ENCODE results near the gene CCN2. TPM values are rescaled to one million over a fixed set of nuclear protein-coding genes. Genes with fewer than 3 reads are reported as not detected.
"Not testable (repeated sequence)": the region's sequence is repeated elsewhere in the genome, so short reads cannot be mapped to it uniquely, and the experiment has no call there.

CCN2 gene
- total RNA-seq, 4 donors from 2014 or later: 5.1 to 33.6 (median 17.6) TPM

GRCh38 chr6:131911951-131912350, 39.2 kb downstream of the CCN2 start:
- in situ Hi-C loops (cut with MboI; ENCODE audit: low sequenced_read_pairs in 4 of 4): loop anchor here in 3 of 4 donors (10.0 to 25.0 kb wide), 3 partner anchors 217 to 575 kb away; no protein-coding TSS in a partner anchor
- intact Hi-C loops (cut with DNase I; ENCODE audit: low total_unique reads): loop anchor here (2.0 to 10.0 kb wide), 3 partner anchors 129 to 573 kb away; no protein-coding TSS in a partner anchor
- ATAC-seq (no peak), DNase-seq (no peak)
- no peak for TF ChIP-seq CTCF (IDR thresholded peaks at IDR 0.05 in 4 of 5, conservative IDR thresholded peaks at IDR 0.05 in 1 of 5)
- no peak for TF ChIP-seq POLR2A (IDR thresholded peaks at IDR 0.05)
- Histone ChIP-seq H3K27me3 (no peaks in the 10 kb centered on the region), H3K27ac (no peak overlapping the region), H3K4me3 (no peak overlapping the region), H3K9me3 (no peaks in the 10 kb centered on the region), H3K4me1 (no peaks in the 10 kb centered on the region), H3K36me3 (no peaks in the 10 kb centered on the region)

DNA sequence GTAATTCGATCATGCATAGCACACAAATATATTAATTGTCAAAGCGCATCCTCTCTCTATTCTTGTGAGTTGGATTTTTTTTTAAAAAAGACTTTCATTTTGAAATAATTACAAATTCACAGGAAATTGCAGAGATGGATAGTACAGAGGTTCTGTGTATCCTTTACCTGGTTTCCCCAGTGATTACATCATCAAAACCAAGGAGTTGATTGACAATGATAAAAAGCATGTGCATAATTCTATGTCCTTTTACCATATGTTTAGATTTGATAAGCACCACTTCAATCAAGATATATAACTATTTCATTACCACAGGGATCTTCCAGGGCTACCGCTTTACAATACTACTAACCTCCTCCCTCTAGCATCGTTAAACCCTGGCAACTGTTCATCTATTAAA, 40.2 kb downstream of the CCN2 start:
- intact Hi-C loops (cut with DNase I; ENCODE audit: low total_unique reads): loop anchor here (2.0 to 10.0 kb wide), 3 partner anchors 128 to 574 kb away; no protein-coding TSS in a partner anchor
- no peaks in the 10 kb centered on the region for H3K27me3 ChIP-seq
- H3K4me3 ChIP-seq: no peak overlapping the region
- DNase-seq (no peak), ATAC-seq (no peak)
- no peaks in the 10 kb centered on the region for H3K4me1 ChIP-seq
- TF ChIP-seq POLR2A (IDR thresholded peaks at IDR 0.05) (no peak), CTCF (IDR thresholded peaks at IDR 0.05 in 4 of 5, conservative IDR thresholded peaks at IDR 0.05 in 1 of 5) (no peak)
- in situ Hi-C loops (cut with MboI; ENCODE audit: low sequenced_read_pairs in 4 of 4): loop anchor here in 3 of 4 donors (10.0 to 25.0 kb wide), 3 partner anchors 216 to 576 kb away; no protein-coding TSS in a partner anchor
- no peaks in the 10 kb centered on the region for H3K9me3 ChIP-seq
- H3K27ac ChIP-seq: no peak overlapping the region
- H3K36me3 ChIP-seq: no peaks in the 10 kb centered on the region

GRCh38 chr6:131910219-131910589, 41.0 kb downstream of the CCN2 start:
- in situ Hi-C loops (cut with MboI; ENCODE audit: low sequenced_read_pairs in 4 of 4): loop anchor here in 3 of 4 donors (10.0 to 25.0 kb wide), 3 partner anchors 215 to 577 kb away; no protein-coding TSS in a partner anchor
- no peak overlapping the region for H3K27ac ChIP-seq

DNA sequence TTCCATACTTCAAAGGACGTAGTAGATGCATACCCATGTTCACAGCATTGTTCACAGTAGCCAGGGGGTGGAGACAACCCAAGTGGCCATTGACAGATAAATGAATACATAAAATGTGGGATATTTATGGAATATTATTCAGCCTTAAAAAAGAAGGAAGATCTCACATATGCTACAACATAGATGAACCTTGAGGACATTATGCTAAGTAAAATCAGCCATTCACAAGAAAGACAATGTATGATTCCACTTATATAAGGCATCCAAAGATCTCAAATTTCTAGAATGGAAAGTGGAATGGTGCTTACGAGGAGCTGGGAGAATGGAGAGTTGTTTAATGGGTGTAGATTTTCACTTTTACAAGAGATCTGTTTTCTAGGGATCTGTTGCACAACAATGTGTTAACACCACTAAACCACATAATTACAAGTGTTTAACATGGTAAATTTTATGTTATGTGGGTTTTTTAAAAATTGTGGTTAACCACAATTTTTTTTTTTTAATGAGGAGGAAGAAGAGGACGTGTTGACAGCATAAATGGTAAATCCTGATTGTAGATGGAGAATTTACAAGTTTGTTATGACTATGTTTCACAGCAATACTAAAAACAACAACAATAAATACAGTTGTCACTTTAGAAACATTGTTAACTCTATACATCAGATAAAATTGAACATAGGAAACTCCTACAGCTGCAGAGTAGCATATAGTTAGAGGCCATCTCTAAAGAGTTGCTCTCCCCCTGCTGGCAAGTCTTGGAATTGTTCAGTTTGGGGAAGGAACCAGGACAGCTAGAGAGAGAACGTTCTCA, 41.6 kb downstream of the CCN2 start:
- intact Hi-C loops (cut with DNase I; ENCODE audit: low total_unique reads) (loop anchor here (2.0 to 10.0 kb wide), 3 partner anchors 127 to 575 kb away; no protein-coding TSS in a partner anchor), in situ Hi-C loops (cut with MboI; ENCODE audit: low sequenced_read_pairs in 4 of 4) (loop anchor here in 3 of 4 donors (10.0 to 25.0 kb wide), 3 partner anchors 215 to 578 kb away; no protein-coding TSS in a partner anchor)
- TF ChIP-seq POLR2A (IDR thresholded peaks at IDR 0.05): no peak
- peak; percentile 55 to 81 (median 63) for TF ChIP-seq CTCF (IDR thresholded peaks at IDR 0.05 in 4 of 5, conservative IDR thresholded peaks at IDR 0.05 in 1 of 5)
- Histone ChIP-seq H3K4me1 (no peaks in the 10 kb centered on the region), H3K9me3 (no peaks in the 10 kb centered on the region), H3K27ac (no peak overlapping the region), H3K36me3 (no peaks in the 10 kb centered on the region), H3K4me3 (no peak overlapping the region), H3K27me3 (no peaks in the 10 kb centered on the region)
- peak; percentile 19 to 42 for DNase-seq
- peak; percentile 69 to 76 for ATAC-seq

More at GRCh38 chr6:131910219-131910589, 41.0 kb downstream of the CCN2 start:
- no peak for DNase-seq
- no peak overlapping the region for H3K4me3 ChIP-seq
- no peaks in the 10 kb centered on the region for H3K9me3 ChIP-seq
- ATAC-seq: no peak
- intact Hi-C loops (cut with DNase I; ENCODE audit: low total_unique reads): loop anchor here (2.0 to 10.0 kb wide), 3 partner anchors 127 to 575 kb away; no protein-coding TSS in a partner anchor
- H3K36me3 ChIP-seq: no peaks in the 10 kb centered on the region
- TF ChIP-seq POLR2A (IDR thresholded peaks at IDR 0.05) (no peak), CTCF (IDR thresholded peaks at IDR 0.05 in 4 of 5, conservative IDR thresholded peaks at IDR 0.05 in 1 of 5) (no peak)
- no peaks in the 10 kb centered on the region for H3K27me3 ChIP-seq
- no peaks in the 10 kb centered on the region for H3K4me1 ChIP-seq

GRCh38 chr6:131908787-131909186, 42.4 kb downstream of the CCN2 start:
- DNase-seq; ATAC-seq; H3K36me3 ChIP-seq; H3K4me1 ChIP-seq; H3K4me3 ChIP-seq; H3K27ac ChIP-seq; H3K9me3 ChIP-seq; intact Hi-C loops (cut with DNase I; ENCODE audit: low total_unique reads); H3K27me3 ChIP-seq: not testable (repeated sequence)
- in situ Hi-C loops (cut with MboI; ENCODE audit: low sequenced_read_pairs in 4 of 4): loop anchor here in 2 of 4 donors (25.0 kb wide), 2 partner anchors 304 to 579 kb away; no protein-coding TSS in a partner anchor

- ATAC-seq; intact Hi-C loops (cut with DNase I; ENCODE audit: low total_unique reads); H3K27ac ChIP-seq; H3K4me1 ChIP-seq; H3K9me3 ChIP-seq; H3K27me3 ChIP-seq; H3K4me3 ChIP-seq; H3K36me3 ChIP-seq; DNase-seq: not testable (repeated sequence)
- in situ Hi-C loops (cut with MboI; ENCODE audit: low sequenced_read_pairs in 4 of 4): loop anchor here in 2 of 4 donors (25.0 kb wide), 2 partner anchors 309 to 584 kb away; no protein-coding TSS in a partner anchor
Observed at GRCh38 chr6:131903734-131904133, 47.4 kb downstream of the CCN2 start.

DNA sequence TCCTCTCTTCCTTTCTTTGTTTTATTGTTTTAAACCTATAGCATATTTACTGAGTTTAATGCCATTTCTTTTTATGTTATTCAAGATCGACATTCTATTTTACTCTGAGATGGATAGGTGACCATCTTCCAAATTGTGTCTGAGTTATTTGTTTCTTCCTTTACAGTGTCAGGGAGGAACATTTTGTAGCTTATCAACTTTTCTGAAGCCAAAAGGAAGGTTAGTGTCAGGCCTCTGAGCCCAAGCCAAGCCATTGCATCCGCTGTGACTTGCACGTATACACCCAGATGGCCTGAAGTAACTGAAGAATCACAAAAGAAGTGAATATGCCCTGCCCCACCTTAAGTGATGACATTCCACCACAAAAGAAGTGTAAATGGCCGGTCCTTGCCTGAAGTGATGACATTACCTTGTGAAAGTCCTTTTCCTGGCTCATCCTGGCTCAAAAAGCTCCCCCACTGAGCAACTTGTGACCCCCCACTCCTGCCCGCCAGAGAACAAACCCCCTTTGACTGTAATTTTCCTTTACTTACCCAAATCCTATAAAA, 49.8 kb downstream of the CCN2 start:
- H3K36me3 ChIP-seq; ATAC-seq; H3K27ac ChIP-seq; H3K4me1 ChIP-seq; intact Hi-C loops (cut with DNase I; ENCODE audit: low total_unique reads); DNase-seq; H3K9me3 ChIP-seq; H3K4me3 ChIP-seq; H3K27me3 ChIP-seq: not testable (repeated sequence)
- in situ Hi-C loops (cut with MboI; ENCODE audit: low sequenced_read_pairs in 4 of 4): loop anchor here in 2 of 4 donors (25.0 kb wide), 2 partner anchors 311 to 586 kb away; no protein-coding TSS in a partner anchor
